ENCODE data around the gene PRMT7.

Gene PRMT7

GRCh38 chr16:68298312-68298711 is 12.5 kb upstream of the PRMT7 start:
- no peak for TF ChIP-seq CTCF (conservative IDR thresholded peaks at IDR 0.05; ENCODE audit: low read length)
- no peak for DNase-seq (ENCODE audit: low read depth)
- no peak overlapping the region for H3K4me3 ChIP-seq (ENCODE audit: low read length)

GRCh38 chr16:68298907-68299561 is 11.8 kb upstream of the PRMT7 start:
- no peak overlapping the region for H3K4me3 ChIP-seq (ENCODE audit: low read length)
- DNase-seq (ENCODE audit: low read depth): peak; percentile 89
- TF ChIP-seq CTCF (conservative IDR thresholded peaks at IDR 0.05; ENCODE audit: low read length): no peak

- H3K4me3 ChIP-seq (ENCODE audit: low read length): no peak overlapping the region
- TF ChIP-seq CTCF (conservative IDR thresholded peaks at IDR 0.05; ENCODE audit: low read length): no peak
- DNase-seq (ENCODE audit: low read depth): no peak
Observed at GRCh38 chr16:68299571-68300453, 11.0 kb upstream of the PRMT7 start.

GRCh38 chr16:68300734-68301459 is 9.9 kb upstream of the PRMT7 start:
- no peak for TF ChIP-seq CTCF (conservative IDR thresholded peaks at IDR 0.05; ENCODE audit: low read length)
- no peak overlapping the region for H3K4me3 ChIP-seq (ENCODE audit: low read length)
- DNase-seq (ENCODE audit: low read depth): peak; percentile 28

- DNase-seq (ENCODE audit: low read depth): no peak
- no peak overlapping the region for H3K4me3 ChIP-seq (ENCODE audit: low read length)
- TF ChIP-seq CTCF (conservative IDR thresholded peaks at IDR 0.05; ENCODE audit: low read length): no peak
Observed at GRCh38 chr16:68306633-68307032, 4.2 kb upstream of the PRMT7 start.

- no peak for TF ChIP-seq CTCF (conservative IDR thresholded peaks at IDR 0.05; ENCODE audit: low read length)
- H3K4me3 ChIP-seq (ENCODE audit: low read length): peak overlapping the region; percentile 99
- no peak for DNase-seq (ENCODE audit: low read depth)
Observed at GRCh38 chr16:68309799-68310198, 1.0 kb upstream of the PRMT7 start.
